GM12873 (cell line): ENCODE measurements around the gene ALPL.
A peak's percentile ranks its signal among the peaks of the same experiment; 100 is the strongest.

ENCODE experiments used
- TF ChIP-seq, protein P1 (sequence below): IDR thresholded peaks from 2 replicates; pipeline ENCODE4 v1.5.1; 2012; ENCODE audit warnings: low read depth, mild to moderate bottlenecking, moderate library complexity, low read length, control low read depth; ENCODE audit not compliant: insufficient read depth; ENCODE audit errors: missing control alignments

Gene ALPL

DNA sequence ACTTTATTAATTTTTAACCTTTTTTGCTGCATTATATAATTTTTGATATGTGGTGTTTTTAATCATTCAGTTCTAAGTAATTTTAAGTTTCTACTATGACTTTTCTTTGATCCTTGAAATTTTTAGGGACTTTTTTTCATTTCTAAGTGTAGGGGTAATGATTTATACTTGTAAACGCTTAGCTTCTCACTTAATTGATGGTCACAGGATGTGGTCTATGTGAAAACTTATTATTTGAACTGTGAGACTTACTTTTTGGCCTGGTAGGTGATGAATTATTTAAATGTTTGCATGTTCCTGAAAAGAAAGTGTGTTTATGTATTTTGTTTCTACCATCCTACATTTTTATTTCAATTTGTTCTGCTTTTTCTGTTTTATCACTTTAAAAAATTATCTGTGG is 17.2 kb downstream of the ALPL start:
- TF ChIP-seq, protein P1, sequence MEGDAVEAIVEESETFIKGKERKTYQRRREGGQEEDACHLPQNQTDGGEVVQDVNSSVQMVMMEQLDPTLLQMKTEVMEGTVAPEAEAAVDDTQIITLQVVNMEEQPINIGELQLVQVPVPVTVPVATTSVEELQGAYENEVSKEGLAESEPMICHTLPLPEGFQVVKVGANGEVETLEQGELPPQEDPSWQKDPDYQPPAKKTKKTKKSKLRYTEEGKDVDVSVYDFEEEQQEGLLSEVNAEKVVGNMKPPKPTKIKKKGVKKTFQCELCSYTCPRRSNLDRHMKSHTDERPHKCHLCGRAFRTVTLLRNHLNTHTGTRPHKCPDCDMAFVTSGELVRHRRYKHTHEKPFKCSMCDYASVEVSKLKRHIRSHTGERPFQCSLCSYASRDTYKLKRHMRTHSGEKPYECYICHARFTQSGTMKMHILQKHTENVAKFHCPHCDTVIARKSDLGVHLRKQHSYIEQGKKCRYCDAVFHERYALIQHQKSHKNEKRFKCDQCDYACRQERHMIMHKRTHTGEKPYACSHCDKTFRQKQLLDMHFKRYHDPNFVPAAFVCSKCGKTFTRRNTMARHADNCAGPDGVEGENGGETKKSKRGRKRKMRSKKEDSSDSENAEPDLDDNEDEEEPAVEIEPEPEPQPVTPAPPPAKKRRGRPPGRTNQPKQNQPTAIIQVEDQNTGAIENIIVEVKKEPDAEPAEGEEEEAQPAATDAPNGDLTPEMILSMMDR, result no peak

DNA sequence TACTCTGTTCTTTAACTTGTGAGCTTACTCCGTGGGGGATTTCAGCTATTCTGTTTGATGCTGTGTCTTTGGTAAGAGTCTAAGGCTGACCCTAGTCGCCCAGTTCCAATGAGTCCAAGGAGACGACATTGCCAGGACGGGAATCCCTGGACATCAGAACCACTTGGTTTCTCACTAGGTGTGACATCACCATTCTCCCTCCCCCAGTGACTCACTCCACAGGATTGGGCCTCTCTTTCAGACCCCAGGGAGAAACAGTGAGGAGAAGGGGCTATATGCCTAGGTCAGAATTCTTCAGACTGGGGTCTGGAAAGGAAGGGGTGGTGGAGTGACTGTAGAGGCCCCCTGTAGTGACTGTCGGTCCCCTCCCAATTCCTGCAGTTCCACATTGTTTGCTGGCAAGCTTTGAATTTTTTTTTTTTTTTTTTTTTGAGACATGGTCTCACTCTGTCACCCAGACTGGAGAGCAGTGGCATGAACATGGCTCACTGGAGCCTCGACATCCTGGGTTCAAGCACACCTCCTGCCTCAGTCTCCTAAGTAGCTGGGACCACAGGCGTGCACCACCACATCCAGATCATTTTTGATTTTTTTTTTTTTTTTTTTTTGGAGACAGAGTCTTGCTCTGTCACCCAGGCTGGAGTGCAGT is 21.3 kb downstream of the ALPL start:
- TF ChIP-seq, protein P1, result no peak

DNA sequence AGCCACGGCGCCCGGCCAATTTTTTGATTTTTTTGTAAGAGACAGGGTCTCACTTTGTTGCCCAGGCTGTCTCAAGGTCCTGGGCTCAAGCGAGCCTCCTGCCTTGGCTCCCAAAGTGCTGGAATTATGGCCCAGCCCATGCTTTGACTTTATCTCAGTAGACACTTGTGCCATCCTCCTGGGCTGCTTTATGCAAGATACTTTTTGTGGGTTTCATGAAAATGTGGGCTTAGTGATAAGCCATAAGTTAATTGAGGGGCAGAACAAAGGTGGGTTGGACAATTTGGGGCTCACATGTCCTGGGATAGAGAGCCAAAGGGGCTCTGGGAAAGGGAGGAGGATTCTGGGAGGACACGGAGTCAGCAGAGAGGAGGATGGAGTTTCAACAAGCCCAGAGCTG is 22.0 kb downstream of the ALPL start:
- TF ChIP-seq, protein P1, result no peak

DNA sequence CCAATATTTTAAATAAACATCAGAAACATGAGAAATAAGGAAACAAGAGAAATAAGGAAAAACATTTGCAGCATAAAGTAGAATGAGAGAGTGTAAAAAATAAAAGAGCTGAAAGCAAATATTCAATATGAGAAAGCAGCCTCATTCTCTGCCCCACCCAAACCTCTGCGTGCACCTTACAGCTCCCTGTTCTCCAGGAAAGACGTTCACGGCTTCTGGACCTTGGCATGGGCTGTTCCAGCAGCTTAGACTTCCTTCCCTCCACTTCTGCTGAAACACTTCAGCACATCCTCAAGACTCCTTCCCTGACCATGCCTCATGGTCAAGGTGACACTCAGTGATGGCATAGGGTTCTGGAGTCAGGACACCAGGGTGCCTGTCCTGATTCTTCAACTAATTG is 23.3 kb downstream of the ALPL start:
- TF ChIP-seq, protein P1, result no peak

DNA sequence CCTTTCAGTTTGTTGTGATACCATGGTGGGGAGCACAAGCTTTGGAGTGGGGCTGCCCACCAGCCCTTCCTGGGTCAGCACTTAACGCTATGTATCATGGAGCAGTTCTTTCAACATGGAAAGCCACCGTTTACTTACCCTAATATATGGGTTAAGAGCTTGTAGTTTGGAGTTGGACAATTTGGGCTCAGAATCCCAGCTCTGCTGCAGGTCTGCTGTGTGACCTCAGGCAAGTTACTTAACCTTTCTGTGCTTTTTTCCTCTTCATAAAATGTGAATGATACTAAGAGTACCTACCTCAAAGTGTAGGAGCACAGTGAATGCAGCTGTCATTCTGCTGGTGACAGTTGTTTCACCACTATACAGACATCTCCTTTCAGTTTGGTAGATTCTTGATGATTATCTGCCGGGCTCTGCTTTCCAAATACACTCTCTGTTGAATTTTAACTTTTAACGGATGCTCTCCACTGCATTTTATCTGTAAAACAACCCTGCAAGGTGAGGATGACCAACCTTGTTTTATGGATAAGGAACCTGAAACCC is 23.8 kb downstream of the ALPL start:
- TF ChIP-seq, protein P1, result no peak

DNA sequence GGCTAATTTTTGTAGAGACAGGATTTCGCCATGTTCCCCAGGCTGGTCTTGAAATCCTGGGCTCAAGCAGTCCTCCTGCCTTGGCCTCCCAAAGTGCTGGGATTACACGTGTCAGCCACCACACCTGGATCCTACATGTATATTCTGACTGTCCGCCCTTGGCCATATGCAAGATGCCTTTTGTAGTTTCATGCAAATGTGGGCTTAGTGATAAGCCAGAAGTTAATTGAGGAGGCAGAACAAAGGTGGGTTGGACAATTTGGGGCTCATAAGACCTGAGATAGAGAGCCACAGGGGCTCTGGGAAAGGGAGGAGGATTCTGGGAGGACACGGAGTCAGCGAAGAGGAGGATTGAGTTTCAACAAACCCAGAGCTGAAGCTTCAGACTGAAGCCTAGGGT is 24.9 kb downstream of the ALPL start:
- TF ChIP-seq, protein P1, result no peak

DNA sequence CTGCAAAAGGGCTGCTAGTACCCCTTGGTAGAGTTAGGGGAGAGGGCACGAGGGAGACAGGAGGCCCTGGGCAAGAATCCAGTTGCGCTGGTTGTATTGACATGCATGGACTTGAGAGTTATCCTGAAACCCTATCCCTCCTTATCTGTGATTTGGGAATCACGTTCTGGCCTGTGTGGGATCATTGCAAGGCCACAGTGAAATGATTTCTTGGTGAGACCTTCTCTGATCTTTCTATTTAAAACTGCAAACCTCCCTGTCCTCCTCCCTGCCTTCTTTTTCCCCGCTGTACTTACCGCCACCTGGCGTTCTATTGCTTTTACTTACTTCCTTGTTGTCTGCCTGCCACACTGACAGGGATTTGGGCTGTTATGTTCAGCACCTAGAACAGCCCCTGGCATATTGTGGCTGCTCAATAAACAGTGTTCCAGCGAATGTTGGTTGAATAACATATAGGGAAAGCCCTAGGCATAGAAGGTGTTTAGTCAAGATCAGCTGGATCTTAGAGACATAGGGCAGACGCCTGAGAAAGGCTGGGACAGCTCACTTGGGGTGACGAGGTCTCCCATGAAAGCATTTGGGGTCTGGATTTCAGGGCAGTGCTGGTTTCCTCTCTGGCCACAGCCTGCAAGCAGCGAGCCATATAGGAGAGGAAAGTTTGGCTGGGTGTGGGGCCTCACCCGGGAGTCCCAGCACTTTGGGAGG is 25.6 kb downstream of the ALPL start:
- TF ChIP-seq, protein P1, result peak; percentile 47
